Stimulated activated naive CD8-positive, alpha-beta T cell treated with anti-CD3 and anti-CD28 coated beads, Interleukin-15, amount 100 ng/mL, for 72 hours (primary cell): ENCODE results near the gene TMED8.

Experiments
- ATAC-seq: fragments of 150-1000 bp; cut with Tn5 transposase; 2 replicates; pipeline ENCODE4 v1.10.0; 2021; ENCODE audit warnings: mild to moderate bottlenecking, moderate library complexity
- DNase-seq, 2 donors: peaks; one replicate each; pipeline ENCODE4 v3.0.0; 2021 to 2022
- H3K27ac Mint-ChIP-seq, 2 donors: one replicate each; pipeline ENCODE4 v1.8.0; 2022; ENCODE audit warnings: mild to moderate bottlenecking in 2 of 2, mixed read lengths in 2 of 2, moderate library complexity in 2 of 2
- H3K27me3 Mint-ChIP-seq: one replicate; pipeline ENCODE4 v1.8.0; 2022; ENCODE audit warnings: mixed read lengths
- H3K4me1 Mint-ChIP-seq: one replicate; pipeline ENCODE4 v1.8.0; 2022; ENCODE audit warnings: mild to moderate bottlenecking, mixed read lengths
- H3K4me3 Mint-ChIP-seq, 2 donors: one replicate each; pipeline ENCODE4 v1.8.0; 2022; ENCODE audit warnings: mild to moderate bottlenecking in 2 of 2, mixed read lengths in 2 of 2, moderate library complexity in 1 of 2
- H3K9me3 Mint-ChIP-seq, 2 donors: one replicate each; pipeline ENCODE4 v1.8.0; 2022; ENCODE audit warnings: mixed read lengths in 2 of 2

Gene TMED8

GRCh38 chr14:77299771-77300170, 77.1 kb downstream of the TMED8 start:
- ATAC-seq (no peak), DNase-seq (no peak)
- no peaks in the 10 kb centered on the region for H3K27me3 Mint-ChIP-seq
- peaks cover 13% of the 10 kb centered on the region for H3K4me1 Mint-ChIP-seq
- no peak overlapping the region for H3K4me3 Mint-ChIP-seq
- H3K27ac Mint-ChIP-seq = no peak overlapping the region
- H3K9me3 Mint-ChIP-seq = no peaks in the 10 kb centered on the region

GRCh38 chr14:77296906-77297305, 80.0 kb downstream of the TMED8 start:
- no peak for ATAC-seq
- Mint-ChIP-seq H3K27ac (no peak overlapping the region), H3K4me3 (no peak overlapping the region), H3K9me3 (no peaks in the 10 kb centered on the region), H3K27me3 (no peaks in the 10 kb centered on the region), H3K4me1 (no peaks in the 10 kb centered on the region)
- DNase-seq = no peak

- Mint-ChIP-seq H3K4me1 (no peaks in the 10 kb centered on the region), H3K27ac (no peak overlapping the region), H3K9me3 (no peaks in the 10 kb centered on the region), H3K27me3 (no peaks in the 10 kb centered on the region), H3K4me3 (no peak overlapping the region)
- ATAC-seq = no peak
- no peak for DNase-seq
Observed at GRCh38 chr14:77296155-77296554, 80.7 kb downstream of the TMED8 start.

- ATAC-seq = no peak
- Mint-ChIP-seq H3K27ac (no peak overlapping the region), H3K27me3 (no peaks in the 10 kb centered on the region), H3K4me1 (no peaks in the 10 kb centered on the region), H3K4me3 (no peak overlapping the region), H3K9me3 (no peaks in the 10 kb centered on the region)
- no peak for DNase-seq
Observed at GRCh38 chr14:77290705-77291104, 86.2 kb downstream of the TMED8 start.

- no peaks in the 10 kb centered on the region for H3K4me1 Mint-ChIP-seq
- no peak overlapping the region for H3K27ac Mint-ChIP-seq
- no peaks in the 10 kb centered on the region for H3K27me3 Mint-ChIP-seq
- no peak for DNase-seq
- H3K9me3 Mint-ChIP-seq = no peaks in the 10 kb centered on the region
- no peak for ATAC-seq
- H3K4me3 Mint-ChIP-seq = no peak overlapping the region
Observed at GRCh38 chr14:77286576-77286975, 90.3 kb downstream of the TMED8 start.
